Ovary (tissue), 9 donors: ENCODE results near the gene CIC. TPM values are rescaled to one million over a fixed set of nuclear protein-coding genes. Genes with fewer than 3 reads are reported as not detected.

Source experiments
- DNase-seq, 5 donors: peaks; one replicate each; pipeline ENCODE4 v3.0.0-alpha.2; 2019 to 2020
- H3K27ac ChIP-seq, 2 donors: fragments of 200-600 bp; one replicate each; pipeline versions ENCODE4 v1.5.1 to v1.8.0; 2019 to 2022
- H3K27me3 ChIP-seq: fragments of 200-600 bp; one replicate; pipeline ENCODE4 v1.8.0; 2022
- H3K36me3 ChIP-seq: fragments of 200-600 bp; sonication (generic); one replicate; pipeline ENCODE4 v1.5.1; 2019
- H3K4me1 ChIP-seq: one replicate; pipeline ENCODE4 v1.8.1; 2013; ENCODE audit warnings: mild to moderate bottlenecking, moderate library complexity; ENCODE audit not compliant: insufficient read depth
- H3K4me3 ChIP-seq: fragments of 200-600 bp; sonication (generic); one replicate; pipeline ENCODE4 v1.5.1; 2017
- H3K9me3 ChIP-seq, 2 donors: fragments of 200-600 bp in 1 of 2; sonication (generic) in 1 of 2; one replicate each; pipeline versions ENCODE4 v1.5.1 to v1.8.1; 2013 to 2019; ENCODE audit warnings: mild to moderate bottlenecking in 1 of 2, moderate library complexity in 1 of 2
- EP300 ChIP-seq: sonication (generic); formaldehyde crosslinking; IDR thresholded peaks from one replicate; pipeline ENCODE4 v1.6.1; 2017; ENCODE audit warnings: antibody characterized with exemption
- POLR2A ChIP-seq: fragments of 450-650 bp; IDR thresholded peaks from one replicate; pipeline ENCODE4 v1.6.1; 2017; ENCODE audit warnings: antibody characterized with exemption, mild to moderate bottlenecking, moderate library complexity
- whole genome bisulfite sequencing, 3 donors: extraction: QIAGEN DNeasy Blood & Tissue Kit in 1 of 3; methylation state at CpG; one replicate each; pipeline versions ENCODE4 v1.1.5 to v1.1.7; 2013 to 2017; 5-methylcytosine and 5-hydroxymethylcytosine counted together
- intact Hi-C, 4 donors: fragments of 100-400 bp; cut with DNase I; formaldehyde crosslinking; loops; one replicate each; pipeline versions ENCODE4 v1.11.0 to v1.15.1; 2022 to 2023
- polyA plus RNA-seq, 2 donors: library from polyadenylated mRNA; stranded (reverse); fragments of 200-250 nt in 1 of 2; fragments of 350-450 nt in 1 of 2; fragmentation: Illumina TruSeq in 1 of 2; extraction: RNeasy Lipid Tissue Mini Kit (QIAGEN cat#74804) in 1 of 2; gene quantifications; one replicate each; pipeline ENCODE4 v1.2.3, GENCODE V29; 2013 to 2014
- total RNA-seq, 7 donors: library from RNA; depleted of rRNA in 2 of 7; stranded (reverse); fragments of >200 nt in 2 of 7; fragmentation: NEBNext Ultra II Directional in 3 of 7; extraction: Animal tissue kit (Norgen Biotek cat#: 25700) in 3 of 7; gene quantifications; one replicate each; pipeline versions ENCODE4 v1.1.0 to v1.2.4, GENCODE V29; 2016 to 2023
- TF ChIP-seq, protein P1 (sequence below), 3 donors: fragments of 450-650 bp in 2 of 3; fragments of 200-600 bp in 1 of 3; IDR thresholded peaks; one replicate each; pipeline versions ENCODE4 v1.5.1 to v1.8.0; 2016 to 2022; ENCODE audit warnings: antibody characterized with exemption in 3 of 3, mild to moderate bottlenecking in 1 of 3
- donor health status: DM: no; HTN: no; CAD: no; lungs with moderate emphysema.
- donor health status: DM: no; HTN: no; CAD: no.
- donor health status: Bipolar disorder and iron deficiency.
- donor health status: DM: yes; HTN: yes; CAD: no.
- donor health status: DM: no; HTN: no; CAD: no.
- donor health status: DM: yes; HTN: yes; CAD: no.

Gene CIC
- total and polyA plus RNA-seq, 9 donors = 6.6 to 139 (median 97.9) TPM

DNA sequence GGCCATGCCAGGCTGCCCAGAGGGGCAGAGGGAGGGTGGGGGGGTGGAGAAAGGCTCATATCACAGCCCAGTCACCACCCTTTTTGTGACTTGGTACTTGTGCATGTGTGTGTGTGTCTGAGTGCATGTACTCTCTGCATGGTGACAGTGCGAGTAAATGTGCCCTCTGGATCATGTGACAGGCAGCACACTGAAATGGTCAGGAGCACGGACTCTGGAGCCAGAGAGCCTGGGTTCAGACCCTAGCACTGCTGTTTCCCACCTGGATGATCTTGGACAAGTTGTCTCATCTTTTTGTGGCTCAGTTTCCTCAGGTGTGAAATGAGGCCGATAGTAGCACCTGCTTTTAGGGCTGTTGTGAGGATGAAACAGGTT is 2.0 kb downstream of the CIC start:
- Histone ChIP-seq H3K4me3 (peak overlapping the region; percentile 86), H3K27ac (peak overlapping the region in 1 of 2 donors; percentile 67), H3K4me1 (peaks cover 6% of the 10 kb centered on the region), H3K9me3 (no peaks in the 10 kb centered on the region), H3K36me3 (no peaks in the 10 kb centered on the region), H3K27me3 (no peaks in the 10 kb centered on the region)
- WGBS, 3 donors = 69 to 75% (median 71%) methylated on average over 3 of the region's 3 CpGs
- no peak for TF ChIP-seq POLR2A
- TF ChIP-seq EP300 = no peak
- TF ChIP-seq, protein P1, sequence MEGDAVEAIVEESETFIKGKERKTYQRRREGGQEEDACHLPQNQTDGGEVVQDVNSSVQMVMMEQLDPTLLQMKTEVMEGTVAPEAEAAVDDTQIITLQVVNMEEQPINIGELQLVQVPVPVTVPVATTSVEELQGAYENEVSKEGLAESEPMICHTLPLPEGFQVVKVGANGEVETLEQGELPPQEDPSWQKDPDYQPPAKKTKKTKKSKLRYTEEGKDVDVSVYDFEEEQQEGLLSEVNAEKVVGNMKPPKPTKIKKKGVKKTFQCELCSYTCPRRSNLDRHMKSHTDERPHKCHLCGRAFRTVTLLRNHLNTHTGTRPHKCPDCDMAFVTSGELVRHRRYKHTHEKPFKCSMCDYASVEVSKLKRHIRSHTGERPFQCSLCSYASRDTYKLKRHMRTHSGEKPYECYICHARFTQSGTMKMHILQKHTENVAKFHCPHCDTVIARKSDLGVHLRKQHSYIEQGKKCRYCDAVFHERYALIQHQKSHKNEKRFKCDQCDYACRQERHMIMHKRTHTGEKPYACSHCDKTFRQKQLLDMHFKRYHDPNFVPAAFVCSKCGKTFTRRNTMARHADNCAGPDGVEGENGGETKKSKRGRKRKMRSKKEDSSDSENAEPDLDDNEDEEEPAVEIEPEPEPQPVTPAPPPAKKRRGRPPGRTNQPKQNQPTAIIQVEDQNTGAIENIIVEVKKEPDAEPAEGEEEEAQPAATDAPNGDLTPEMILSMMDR (IDR thresholded peaks at IDR 0.05) = no peak
- intact Hi-C loops = no loop called here
- DNase-seq = no peak

DNA sequence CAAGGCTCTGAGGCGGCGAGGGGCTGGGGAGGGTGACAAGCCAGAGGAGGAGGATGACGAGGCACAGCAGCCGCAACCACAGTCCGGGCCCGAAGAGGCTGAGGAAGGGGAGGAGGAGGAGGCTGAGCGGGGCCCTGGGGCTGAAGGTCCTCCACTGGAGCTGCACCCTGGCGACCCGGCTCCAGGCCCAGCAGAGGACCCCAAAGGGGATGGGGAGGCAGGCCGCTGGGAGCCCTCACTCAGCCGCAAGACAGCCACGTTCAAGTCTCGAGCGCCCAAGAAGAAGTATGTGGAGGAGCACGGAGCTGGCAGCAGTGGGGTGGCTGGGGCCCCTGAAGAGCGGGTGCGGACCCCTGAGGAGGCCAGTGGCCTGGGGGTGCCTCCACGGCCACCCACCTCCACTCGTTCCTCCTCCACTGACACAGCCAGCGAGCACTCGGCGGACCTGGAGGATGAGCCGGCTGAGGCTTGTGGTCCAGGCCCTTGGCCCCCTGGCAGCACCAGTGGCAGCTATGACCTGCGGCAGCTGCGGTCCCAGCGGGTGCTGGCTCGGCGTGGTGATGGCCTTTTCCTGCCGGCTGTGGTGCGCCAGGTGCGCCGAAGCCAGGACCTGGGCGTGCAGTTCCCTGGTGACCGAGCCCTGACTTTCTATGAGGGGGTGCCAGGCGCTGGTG is 2.9 kb downstream of the CIC start:
- Histone ChIP-seq H3K9me3 (no peaks in the 10 kb centered on the region), H3K4me3 (no peak overlapping the region), H3K27ac (no peak overlapping the region), H3K27me3 (no peaks in the 10 kb centered on the region), H3K36me3 (no peaks in the 10 kb centered on the region), H3K4me1 (peaks cover 6% of the 10 kb centered on the region)
- WGBS, 3 donors = 83 to 88% (median 86%) methylated on average over 30 to 35 of the region's 35 CpGs
- no peak for TF ChIP-seq POLR2A
- TF ChIP-seq, protein P1 (IDR thresholded peaks at IDR 0.05) = no peak
- no peak for TF ChIP-seq EP300
- peak; percentile 18 to 43 (median 40) for DNase-seq
- intact Hi-C loops = no loop called here

GRCh38 chr19:42272535-42272897 is 3.5 kb downstream of the CIC start:
- TF ChIP-seq POLR2A (no peak), EP300 (no peak)
- TF ChIP-seq, protein P1 (IDR thresholded peaks at IDR 0.05) = no peak
- peak in 1 of 5 donors; percentile 23 for DNase-seq
- intact Hi-C loops = no loop called here
- no peak overlapping the region for H3K4me3 ChIP-seq
- 60 to 70% (median 60%) methylated on average over 7 to 9 of the region's 9 CpGs for WGBS, 3 donors
- no peaks in the 10 kb centered on the region for H3K9me3 ChIP-seq
- H3K27me3 ChIP-seq = no peaks in the 10 kb centered on the region
- peaks cover 5% of the 10 kb centered on the region for H3K4me1 ChIP-seq
- H3K27ac ChIP-seq = no peak overlapping the region
- no peaks in the 10 kb centered on the region for H3K36me3 ChIP-seq

DNA sequence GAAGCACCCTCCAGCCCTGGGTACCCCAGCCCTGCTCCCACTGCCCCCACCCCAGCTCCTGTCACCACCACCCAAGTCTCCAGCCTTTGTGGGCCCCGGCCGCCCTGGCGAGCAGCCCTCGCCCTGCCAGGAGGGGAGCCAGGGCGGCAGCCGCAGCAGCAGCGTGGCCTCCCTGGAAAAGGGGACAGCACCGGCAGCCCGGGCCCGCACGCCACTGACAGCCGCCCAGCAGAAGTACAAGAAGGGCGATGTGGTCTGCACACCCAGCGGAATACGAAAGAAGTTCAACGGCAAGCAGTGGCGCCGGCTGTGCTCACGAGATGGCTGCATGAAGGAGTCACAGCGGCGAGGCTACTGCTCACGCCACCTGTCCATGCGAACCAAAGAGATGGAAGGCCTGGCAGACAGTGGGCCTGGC is 3.9 kb downstream of the CIC start:
- 92 to 95% (median 95%) methylated on average over 23 of the region's 23 CpGs for WGBS, 3 donors
- TF ChIP-seq POLR2A (no peak), EP300 (no peak)
- TF ChIP-seq, protein P1 (IDR thresholded peaks at IDR 0.05) = no peak
- intact Hi-C loops = no loop called here
- H3K36me3 ChIP-seq = no peaks in the 10 kb centered on the region
- H3K4me3 ChIP-seq = no peak overlapping the region
- H3K4me1 ChIP-seq = peaks cover 4% of the 10 kb centered on the region
- H3K27ac ChIP-seq = no peak overlapping the region
- peak in 2 of 5 donors; percentile 20 to 31 for DNase-seq
- no peaks in the 10 kb centered on the region for H3K27me3 ChIP-seq
- no peaks in the 10 kb centered on the region for H3K9me3 ChIP-seq
